ENCODE measurements around the gene TRIM44. TPM values are rescaled to one million over a fixed set of nuclear protein-coding genes. Genes with fewer than 3 reads are reported as not detected.
A peak's percentile ranks its signal among the peaks of the same experiment; 100 is the strongest.

The TRIM44 gene
- total and polyA plus RNA-seq, 10 of the 15 experiments (the other 5 are each of a cell fraction or from before 2014, with no cell fraction given): 6.7 to 93.0 (median 27.6) TPM

DNA sequence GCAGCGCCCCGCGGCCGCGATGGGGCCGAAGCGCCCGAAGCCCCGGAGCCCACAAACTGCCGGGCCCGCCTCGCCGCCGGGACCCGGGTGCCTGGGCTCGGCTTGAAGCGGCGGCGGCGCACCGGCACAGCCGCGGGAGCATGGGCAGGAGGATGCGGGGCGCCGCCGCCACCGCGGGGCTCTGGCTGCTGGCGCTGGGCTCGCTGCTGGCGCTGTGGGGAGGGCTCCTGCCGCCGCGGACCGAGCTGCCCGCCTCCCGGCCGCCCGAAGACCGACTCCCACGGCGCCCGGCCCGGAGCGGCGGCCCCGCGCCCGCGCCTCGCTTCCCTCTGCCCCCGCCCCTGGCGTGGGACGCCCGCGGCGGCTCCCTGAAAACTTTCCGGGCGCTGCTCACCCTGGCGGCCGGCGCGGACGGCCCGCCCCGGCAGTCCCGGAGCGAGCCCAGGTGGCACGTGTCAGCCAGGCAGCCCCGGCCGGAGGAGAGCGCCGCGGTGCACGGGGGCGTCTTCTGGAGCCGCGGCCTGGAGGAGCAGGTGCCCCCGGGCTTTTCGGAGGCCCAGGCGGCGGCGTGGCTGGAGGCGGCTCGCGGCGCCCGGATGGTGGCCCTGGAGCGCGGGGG lies 44.0 kb upstream of the TRIM44 start:
- Histone ChIP-seq H4K20me1 (ENCODE audit: control insufficient read depth, insufficient read depth) (no peaks in the 10 kb centered on the region), H3K9me3 (replicated peaks; ENCODE audit: control insufficient read depth, insufficient read depth, low read length) (no peaks in the 10 kb centered on the region), H3K79me2 (ENCODE audit: control insufficient read depth, insufficient read depth, low read length) (peaks cover 6% of the 10 kb centered on the region; the same call in 1 of the 2 replicates), H2AFZ (ENCODE audit: control insufficient read depth, low read depth, low read length) (peak overlapping the region; percentile 35), H3K4me3 (peak overlapping the region; percentile 56; the same call in 1 of the 2 replicates), H3K4me1 (ENCODE audit: control insufficient read depth, insufficient read depth, low read length) (peaks cover 8% of the 10 kb centered on the region; the same call in 1 of the 2 replicates), H3K36me3 (ENCODE audit: control insufficient read depth in 2 of 2, insufficient read depth in 2 of 2, low read length in 1 of 2) (no peaks in the 10 kb centered on the region), H3K4me2 (ENCODE audit: control insufficient read depth, insufficient read depth) (peak overlapping the region; percentile 94), H3K27ac (ENCODE audit: control insufficient read depth, insufficient read depth) (no peak overlapping the region; the same call in 1 of the 2 replicates), H3K27me3 (replicated peaks in 1 of 2; ENCODE audit: control insufficient read depth in 2 of 2, insufficient read depth in 2 of 2, low read length in 1 of 2) (no peaks in the 10 kb centered on the region; a peak in 2 of 4 replicates), H3K9ac (ENCODE audit: control insufficient read depth, insufficient read depth, low read length) (peak overlapping the region; percentile 59; the same call in 1 of the 2 replicates)
- in situ Hi-C loops (cut with MboI): loop anchor here (5.0 kb wide), 1 partner anchor 649 kb away; no protein-coding TSS in a partner anchor
- SMC1A ChIA-PET (ENCODE audit: uncharacterized antibody, unreplicated experiment): interaction anchor here (1.0 to 1.4 kb wide), 2 partner anchors 451 to 639 kb away, joined by 3 read pairs; no protein-coding TSS in a partner anchor
- POLR2A ChIA-PET: no interaction called here
- under 1% methylated on average over 79 of the region's 91 CpGs for WGBS (ENCODE audit: insufficient coverage, insufficient replicate concordance, low lambda C conversion rate, missing lambda C conversion rate)
- intact Hi-C loops (cut with micrococcal nuclease; ENCODE audit: unreplicated experiment): loop anchor here (1.0 to 10.0 kb wide), 6 partner anchors 44 to 534 kb away; partner anchors contain the start of genes LDLRAD3 and TRIM44
- ATAC-seq (peak; percentile 63), DNase-seq (ENCODE audit: low read depth, low spot score) (no peak), FAIRE-seq (no peak)
- CTCF ChIA-PET: interaction anchor here (0.7 to 5.3 kb wide), 8 partner anchors 11 to 648 kb away, joined by 3 to 48 read pairs (median 4); no protein-coding TSS in a partner anchor
- BruUV-seq (replicated peaks): no TSS peak
- RAD21 ChIA-PET (ENCODE audit: unreplicated experiment): interaction anchor here (0.8 to 2.2 kb wide), 5 partner anchors 203 to 513 kb away, joined by 3 to 17 read pairs (median 4); no protein-coding TSS in a partner anchor
- TF ChIP-seq DPF2 (IDR thresholded peaks at IDR 0.05) (no peak), SUZ12 (IDR thresholded peaks at IDR 0.05; ENCODE audit: unreplicated experiment) (no peak), TCF7 (IDR thresholded peaks at IDR 0.05; ENCODE audit: borderline replicate concordance) (no peak), BCL11A (IDR thresholded peaks at IDR 0.05; ENCODE audit: low read depth, low read length) (no peak), NFYB (IDR thresholded peaks at IDR 0.05; ENCODE audit: insufficient read depth, low read depth, low read length) (no peak), MEF2B (IDR thresholded peaks at IDR 0.05; ENCODE audit: partially characterized antibody, poor library complexity, severe bottlenecking) (no peak)
- TF ChIP-seq, protein P1, sequence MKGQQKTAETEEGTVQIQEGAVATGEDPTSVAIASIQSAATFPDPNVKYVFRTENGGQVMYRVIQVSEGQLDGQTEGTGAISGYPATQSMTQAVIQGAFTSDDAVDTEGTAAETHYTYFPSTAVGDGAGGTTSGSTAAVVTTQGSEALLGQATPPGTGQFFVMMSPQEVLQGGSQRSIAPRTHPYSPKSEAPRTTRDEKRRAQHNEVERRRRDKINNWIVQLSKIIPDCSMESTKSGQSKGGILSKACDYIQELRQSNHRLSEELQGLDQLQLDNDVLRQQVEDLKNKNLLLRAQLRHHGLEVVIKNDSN (IDR thresholded peaks at IDR 0.05; ENCODE audit: borderline replicate concordance, extremely low read length, insufficient read depth, low read depth, low read length): no peak
- TF ChIP-seq, protein P2, sequence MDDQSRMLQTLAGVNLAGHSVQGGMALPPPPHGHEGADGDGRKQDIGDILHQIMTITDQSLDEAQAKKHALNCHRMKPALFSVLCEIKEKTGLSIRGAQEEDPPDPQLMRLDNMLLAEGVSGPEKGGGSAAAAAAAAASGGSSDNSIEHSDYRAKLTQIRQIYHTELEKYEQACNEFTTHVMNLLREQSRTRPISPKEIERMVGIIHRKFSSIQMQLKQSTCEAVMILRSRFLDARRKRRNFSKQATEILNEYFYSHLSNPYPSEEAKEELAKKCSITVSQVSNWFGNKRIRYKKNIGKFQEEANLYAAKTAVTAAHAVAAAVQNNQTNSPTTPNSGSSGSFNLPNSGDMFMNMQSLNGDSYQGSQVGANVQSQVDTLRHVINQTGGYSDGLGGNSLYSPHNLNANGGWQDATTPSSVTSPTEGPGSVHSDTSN (IDR thresholded peaks at IDR 0.05; ENCODE audit: insufficient replicate concordance, low read depth, low read length): no peak
- TF ChIP-seq, protein P3, sequence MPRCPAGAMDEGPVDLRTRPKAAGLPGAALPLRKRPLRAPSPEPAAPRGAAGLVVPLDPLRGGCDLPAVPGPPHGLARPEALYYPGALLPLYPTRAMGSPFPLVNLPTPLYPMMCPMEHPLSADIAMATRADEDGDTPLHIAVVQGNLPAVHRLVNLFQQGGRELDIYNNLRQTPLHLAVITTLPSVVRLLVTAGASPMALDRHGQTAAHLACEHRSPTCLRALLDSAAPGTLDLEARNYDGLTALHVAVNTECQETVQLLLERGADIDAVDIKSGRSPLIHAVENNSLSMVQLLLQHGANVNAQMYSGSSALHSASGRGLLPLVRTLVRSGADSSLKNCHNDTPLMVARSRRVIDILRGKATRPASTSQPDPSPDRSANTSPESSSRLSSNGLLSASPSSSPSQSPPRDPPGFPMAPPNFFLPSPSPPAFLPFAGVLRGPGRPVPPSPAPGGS (IDR thresholded peaks at IDR 0.05; ENCODE audit: borderline replicate concordance, insufficient read depth, low read depth, low read length, poor library complexity, severe bottlenecking): no peak
- TF ChIP-seq, protein P4, sequence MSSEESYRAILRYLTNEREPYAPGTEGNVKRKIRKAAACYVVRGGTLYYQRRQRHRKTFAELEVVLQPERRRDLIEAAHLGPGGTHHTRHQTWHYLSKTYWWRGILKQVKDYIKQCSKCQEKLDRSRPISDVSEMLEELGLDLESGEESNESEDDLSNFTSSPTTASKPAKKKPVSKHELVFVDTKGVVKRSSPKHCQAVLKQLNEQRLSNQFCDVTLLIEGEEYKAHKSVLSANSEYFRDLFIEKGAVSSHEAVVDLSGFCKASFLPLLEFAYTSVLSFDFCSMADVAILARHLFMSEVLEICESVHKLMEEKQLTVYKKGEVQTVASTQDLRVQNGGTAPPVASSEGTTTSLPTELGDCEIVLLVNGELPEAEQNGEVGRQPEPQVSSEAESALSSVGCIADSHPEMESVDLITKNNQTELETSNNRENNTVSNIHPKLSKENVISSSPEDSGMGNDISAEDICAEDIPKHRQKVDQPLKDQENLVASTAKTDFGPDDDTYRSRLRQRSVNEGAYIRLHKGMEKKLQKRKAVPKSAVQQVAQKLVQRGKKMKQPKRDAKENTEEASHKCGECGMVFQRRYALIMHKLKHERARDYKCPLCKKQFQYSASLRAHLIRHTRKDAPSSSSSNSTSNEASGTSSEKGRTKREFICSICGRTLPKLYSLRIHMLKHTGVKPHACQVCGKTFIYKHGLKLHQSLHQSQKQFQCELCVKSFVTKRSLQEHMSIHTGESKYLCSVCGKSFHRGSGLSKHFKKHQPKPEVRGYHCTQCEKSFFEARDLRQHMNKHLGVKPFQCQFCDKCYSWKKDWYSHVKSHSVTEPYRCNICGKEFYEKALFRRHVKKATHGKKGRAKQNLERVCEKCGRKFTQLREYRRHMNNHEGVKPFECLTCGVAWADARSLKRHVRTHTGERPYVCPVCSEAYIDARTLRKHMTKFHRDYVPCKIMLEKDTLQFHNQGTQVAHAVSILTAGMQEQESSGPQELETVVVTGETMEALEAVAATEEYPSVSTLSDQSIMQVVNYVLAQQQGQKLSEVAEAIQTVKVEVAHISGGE (CRISPR knock-in tag; IDR thresholded peaks at IDR 0.05): no peak
